GM12875 (cell line): ENCODE data around the gene UMAD1.

Experiments used
- H3K4me3 ChIP-seq: one replicate; pipeline ENCODE4 v1.5.1; 2011; ENCODE audit warnings: low read depth, low read length, control low read depth
- CTCF ChIP-seq: IDR thresholded peaks from 2 replicates; pipeline ENCODE4 v1.5.1; 2011; ENCODE audit warnings: low read depth, mild to moderate bottlenecking, control low read depth, inconsistent platforms, low read length, moderate library complexity, borderline replicate concordance; ENCODE audit not compliant: insufficient read depth

Gene UMAD1

DNA sequence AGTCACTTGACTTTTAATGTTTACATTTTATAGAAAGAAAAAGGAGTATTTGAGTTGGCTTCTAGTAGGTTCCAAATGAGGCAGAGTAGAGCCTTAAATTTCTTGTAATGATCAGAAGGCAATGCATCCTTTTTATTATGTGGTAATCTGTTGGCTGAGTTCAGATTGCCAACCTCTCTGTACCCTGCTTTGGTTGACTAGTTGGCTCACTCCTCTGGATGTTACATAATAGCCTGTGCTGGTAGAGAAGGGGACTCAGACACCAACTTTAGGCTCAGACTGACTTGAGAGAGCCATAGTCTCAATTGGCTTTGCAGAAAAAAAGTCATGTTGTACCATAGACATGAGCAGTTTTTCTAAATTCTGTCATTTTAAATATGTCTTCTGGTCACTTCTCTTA, 281.3 kb downstream of the UMAD1 start:
- H3K4me3 ChIP-seq = no peak overlapping the region
- no peak for TF ChIP-seq CTCF

DNA sequence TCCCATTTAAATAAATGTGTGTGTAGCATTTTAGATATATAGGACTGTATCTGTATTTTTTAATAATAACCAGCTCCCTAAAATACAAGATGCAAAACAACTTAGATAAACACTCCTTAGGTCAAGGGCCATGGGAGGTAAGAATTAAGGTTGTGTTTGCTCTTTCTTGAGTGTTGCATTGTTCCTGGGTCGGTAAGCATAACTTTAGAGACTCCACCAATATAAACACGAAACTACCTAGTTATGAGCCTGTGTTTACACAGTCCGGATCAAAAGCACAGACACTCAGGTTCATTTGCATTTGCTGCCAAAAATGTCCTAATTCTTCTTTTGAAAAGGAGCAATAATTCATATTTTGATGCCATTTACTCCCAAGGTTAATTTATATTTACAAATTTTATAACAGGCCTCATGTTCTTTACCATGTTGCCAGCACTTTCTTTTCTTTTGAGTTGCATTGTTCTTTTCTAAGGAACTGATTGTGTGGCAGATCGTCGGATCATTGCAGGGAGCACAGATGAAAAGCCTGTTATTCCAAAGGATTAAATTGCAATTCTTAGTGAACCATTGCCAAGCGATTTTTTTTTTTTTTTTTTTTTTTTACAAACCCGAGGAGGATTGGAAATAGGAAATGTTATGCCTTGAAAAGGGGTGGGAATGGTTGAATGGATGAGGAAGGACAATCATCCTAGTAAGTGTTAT, 282.3 kb downstream of the UMAD1 start:
- no peak for TF ChIP-seq CTCF
- H3K4me3 ChIP-seq = no peak overlapping the region

DNA sequence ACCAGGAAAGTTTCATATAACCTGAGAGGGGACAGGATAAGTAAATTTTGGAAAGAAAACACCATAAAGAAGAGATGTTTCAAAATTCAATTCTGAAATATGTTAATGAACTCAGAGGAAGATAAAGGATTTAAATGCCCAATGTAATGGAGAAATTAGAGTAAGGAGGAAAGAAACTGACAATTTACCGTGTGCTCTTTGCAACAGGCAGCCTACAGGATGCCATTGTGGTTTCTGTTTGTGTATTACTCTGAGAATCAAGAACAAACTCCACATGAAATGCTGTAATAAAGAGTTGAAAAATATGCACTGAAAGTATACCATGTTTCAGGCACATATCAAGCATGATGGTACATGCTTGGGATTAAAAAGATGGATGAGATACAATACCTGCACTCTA, 283.3 kb downstream of the UMAD1 start:
- no peak for TF ChIP-seq CTCF

GRCh38 chr7:7924303-7924702, 283.8 kb downstream of the UMAD1 start:
- no peak for TF ChIP-seq CTCF
- no peak overlapping the region for H3K4me3 ChIP-seq

More for the DNA sequence above, 283.3 kb downstream of the UMAD1 start:
- H3K4me3 ChIP-seq = no peak overlapping the region
